CD14-positive monocyte (primary cell): ENCODE data around the gene GGT7. TPM values are rescaled to one million over a fixed set of nuclear protein-coding genes. Genes with fewer than 3 reads are reported as not detected.

Source experiments
- DNase-seq, 3 donors: peaks; one replicate each; pipeline ENCODE4 v3.0.0-alpha.2; 2011 to 2022
- H2AFZ ChIP-seq: 2 replicates; pipeline ENCODE4 v1.6.0; 2012; ENCODE audit warnings: mild to moderate bottlenecking, low read depth, low read length, inconsistent platforms; ENCODE audit not compliant: insufficient read depth, poor library complexity, severe bottlenecking
- H3K27ac ChIP-seq, 2 donors: 1 replicate in 1 of 2; 2 replicates in 1 of 2; pipeline ENCODE4 v1.5.1; 2012 to 2013; ENCODE audit warnings: low read length in 2 of 2, control low read depth in 1 of 2, inconsistent platforms in 1 of 2, low read depth in 1 of 2, mild to moderate bottlenecking in 1 of 2
- H3K27me3 ChIP-seq, 2 donors: one replicate each; pipeline versions ENCODE4 v1.6.0 to v1.6.1; 2011 to 2013; ENCODE audit warnings: low read length in 2 of 2; ENCODE audit not compliant: control insufficient read depth in 2 of 2, insufficient read depth in 2 of 2
- H3K36me3 ChIP-seq, 2 donors: replicated peaks in 1 of 2; 1 replicate in 1 of 2; 2 replicates in 1 of 2; pipeline versions ENCODE4 v1.5.1 to v1.6.1; 2012 to 2013; ENCODE audit warnings: low read length in 2 of 2, control low read depth in 1 of 2, inconsistent platforms in 1 of 2, mild to moderate bottlenecking in 1 of 2; ENCODE audit not compliant: insufficient read depth in 2 of 2, control insufficient read depth in 1 of 2
- H3K4me1 ChIP-seq, 2 donors: 1 replicate in 1 of 2; 2 replicates in 1 of 2; pipeline versions ENCODE4 v1.5.1 to v1.6.1; 2012 to 2013; ENCODE audit warnings: low read length in 2 of 2, control low read depth in 1 of 2, inconsistent platforms in 1 of 2, mild to moderate bottlenecking in 1 of 2, moderate library complexity in 1 of 2; ENCODE audit not compliant: insufficient read depth in 2 of 2, control insufficient read depth in 1 of 2
- H3K4me2 ChIP-seq: replicated peaks from 2 replicates; pipeline ENCODE3; 2012; ENCODE audit warnings: low read length, moderate library complexity, mild to moderate bottlenecking; ENCODE audit not compliant: poor library complexity, severe bottlenecking; ENCODE audit errors: extremely low read depth
- H3K4me3 ChIP-seq, 3 experiments: fragments of 200-600 bp in 1 of 3; sonication (generic) in 1 of 3; replicated peaks in 1 of 3; 1 replicate in 2 of 3; 2 replicates in 1 of 3; pipeline ENCODE4 v1.5.1; 2011 to 2013; ENCODE audit warnings: low read length in 3 of 3, mild to moderate bottlenecking in 3 of 3, control low read depth in 2 of 3, low read depth in 2 of 3, inconsistent platforms in 1 of 3, moderate library complexity in 1 of 3
- H3K79me2 ChIP-seq: 2 replicates; pipeline ENCODE4 v1.6.0; 2012; ENCODE audit warnings: mild to moderate bottlenecking, control low read depth, inconsistent platforms, low read length, moderate library complexity; ENCODE audit not compliant: insufficient read depth
- H3K9ac ChIP-seq: 2 replicates; pipeline ENCODE4 v1.6.0; 2017; ENCODE audit warnings: low read length, mild to moderate bottlenecking; ENCODE audit not compliant: insufficient read depth, poor library complexity, severe bottlenecking
- H3K9me3 ChIP-seq, 2 donors: replicated peaks in 1 of 2; 1 replicate in 1 of 2; 2 replicates in 1 of 2; pipeline versions ENCODE4 v1.5.1 to v1.6.1; 2012 to 2013; ENCODE audit warnings: low read length in 2 of 2, control low read depth in 1 of 2; ENCODE audit not compliant: control insufficient read depth in 1 of 2, insufficient read depth in 1 of 2
- H4K20me1 ChIP-seq: 2 replicates; pipeline ENCODE4 v1.6.0; 2012; ENCODE audit warnings: mild to moderate bottlenecking, low read length, control low read depth, moderate library complexity; ENCODE audit not compliant: insufficient read depth
- H3K27ac Mint-ChIP-seq, 7 donors: one replicate each; pipeline ENCODE4 v1.8.0; 2020; ENCODE audit warnings: mild to moderate bottlenecking in 7 of 7, mixed read lengths in 7 of 7, moderate library complexity in 6 of 7, inconsistent platforms in 2 of 7
- H3K27me3 Mint-ChIP-seq, 3 donors: one replicate each; pipeline ENCODE4 v1.8.0; 2021 to 2022; ENCODE audit warnings: low read depth in 3 of 3, mild to moderate bottlenecking in 3 of 3, mixed read lengths in 3 of 3, moderate library complexity in 3 of 3, inconsistent platforms in 1 of 3
- H3K36me3 Mint-ChIP-seq, 2 donors: one replicate each; pipeline ENCODE4 v1.8.0; 2020; ENCODE audit warnings: mixed read lengths in 2 of 2, inconsistent platforms in 1 of 2, mild to moderate bottlenecking in 1 of 2
- H3K4me1 Mint-ChIP-seq: one replicate; pipeline ENCODE4 v1.8.0; 2020; ENCODE audit warnings: mild to moderate bottlenecking, mixed read lengths
- H3K4me3 Mint-ChIP-seq, 2 donors: one replicate each; pipeline ENCODE4 v1.8.0; 2020; ENCODE audit warnings: mild to moderate bottlenecking in 2 of 2, mixed read lengths in 2 of 2, moderate library complexity in 1 of 2
- H3K9me3 Mint-ChIP-seq, 7 donors: one replicate each; pipeline ENCODE4 v1.8.0; 2020 to 2022; ENCODE audit warnings: mixed read lengths in 7 of 7, mild to moderate bottlenecking in 6 of 7, moderate library complexity in 6 of 7, inconsistent platforms in 2 of 7
- CTCF ChIP-seq: fragments of 200-600 bp; IDR thresholded peaks from one replicate; pipeline ENCODE4 v1.8.0; 2022; ENCODE audit warnings: antibody characterized with exemption, mild to moderate bottlenecking
- WGBS: methylation state at CpG from one replicate; pipeline ENCODE4 v1.1.5; 2013; ENCODE audit warnings: missing lambda C conversion rate; ENCODE audit not compliant: insufficient coverage; 5-methylcytosine and 5-hydroxymethylcytosine counted together
- intact Hi-C, 2 donors: fragments of 100-400 bp; cut with micrococcal nuclease; formaldehyde crosslinking; loops; one replicate each; pipeline versions ENCODE4 v1.15.0 to v1.15.1; 2023
- polyA plus RNA-seq, 3 donors: library from polyadenylated mRNA; depleted of rRNA in 1 of 3; unstranded in 2 of 3; stranded (reverse) in 1 of 3; fragments of 300-500 nt in 2 of 3; fragments of >200 nt in 1 of 3; fragmentation: Illumina TruSeq in 2 of 3; gene quantifications; 1 replicate in 2 of 3; 2 replicates in 1 of 3; pipeline ENCODE4 v1.2.3, GENCODE V29; 2012 to 2021

GGT7 gene
- polyA plus RNA-seq, 3 donors, result 2.1 to 10.3 (median 2.4) TPM

GRCh38 chr20:34861386-34862084 lies 11.1 kb downstream of the GGT7 start:
- H3K4me2 ChIP-seq, result no peak overlapping the region
- no peak overlapping the region for H3K4me3 Mint-ChIP-seq
- no peak overlapping the region for H3K9ac ChIP-seq
- H3K27me3 Mint-ChIP-seq, result peaks cover 0 to 3% (median 2%) of the 10 kb centered on the region in 3 donors
- peaks cover 7 to 10% of the 10 kb centered on the region in 2 donors for H3K36me3 Mint-ChIP-seq
- H3K79me2 ChIP-seq, result no peaks in the 10 kb centered on the region
- H3K27ac Mint-ChIP-seq, result no peak overlapping the region
- peaks cover 5% of the 10 kb centered on the region for H3K4me1 Mint-ChIP-seq
- no peaks in the 10 kb centered on the region for H4K20me1 ChIP-seq
- 20% methylated on average over 1 of the region's 7 CpGs for WGBS
- H3K27me3 ChIP-seq, result no peaks in the 10 kb centered on the region
- no peak for TF ChIP-seq CTCF
- no peaks in the 10 kb centered on the region for H3K9me3 ChIP-seq
- peaks cover 3 to 4% of the 10 kb centered on the region in 2 donors for H3K4me1 ChIP-seq
- intact Hi-C loops, result no loop called here
- H3K4me3 ChIP-seq, result no peak overlapping the region
- no peak overlapping the region for H2AFZ ChIP-seq
- H3K9me3 Mint-ChIP-seq, result peaks cover 0 to 1% (median 0%) of the 10 kb centered on the region in 7 donors
- H3K27ac ChIP-seq, result no peak overlapping the region
- H3K36me3 ChIP-seq, result no peaks in the 10 kb centered on the region
- DNase-seq, result no peak

- no peaks in the 10 kb centered on the region for H4K20me1 ChIP-seq
- peaks cover 0 to 3% (median 2%) of the 10 kb centered on the region in 3 donors for H3K27me3 Mint-ChIP-seq
- H3K4me1 ChIP-seq, result peaks cover 3 to 4% of the 10 kb centered on the region in 2 donors
- H3K9me3 Mint-ChIP-seq, result peaks cover 0 to 1% (median 0%) of the 10 kb centered on the region in 7 donors
- no peaks in the 10 kb centered on the region for H3K27me3 ChIP-seq
- H3K27ac ChIP-seq, result no peak overlapping the region
- H3K36me3 ChIP-seq, result no peaks in the 10 kb centered on the region
- 93% methylated on average over 3 of the region's 9 CpGs for WGBS
- H3K4me1 Mint-ChIP-seq, result peaks cover 5% of the 10 kb centered on the region
- intact Hi-C loops, result no loop called here
- no peaks in the 10 kb centered on the region for H3K79me2 ChIP-seq
- no peak overlapping the region for H3K4me3 Mint-ChIP-seq
- TF ChIP-seq CTCF, result no peak
- peak overlapping the region in 1 of 7 donors; percentile 32 for H3K27ac Mint-ChIP-seq
- peaks cover 10% of the 10 kb centered on the region in 2 donors for H3K36me3 Mint-ChIP-seq
- no peaks in the 10 kb centered on the region for H3K9me3 ChIP-seq
- no peak overlapping the region for H3K4me2 ChIP-seq
- H2AFZ ChIP-seq, result no peak overlapping the region
- H3K9ac ChIP-seq, result no peak overlapping the region
- no peak for DNase-seq
- no peak overlapping the region for H3K4me3 ChIP-seq
Observed at GRCh38 chr20:34859826-34860545, 12.7 kb downstream of the GGT7 start.
